ENCODE results near the gene AQP11.

DNA sequence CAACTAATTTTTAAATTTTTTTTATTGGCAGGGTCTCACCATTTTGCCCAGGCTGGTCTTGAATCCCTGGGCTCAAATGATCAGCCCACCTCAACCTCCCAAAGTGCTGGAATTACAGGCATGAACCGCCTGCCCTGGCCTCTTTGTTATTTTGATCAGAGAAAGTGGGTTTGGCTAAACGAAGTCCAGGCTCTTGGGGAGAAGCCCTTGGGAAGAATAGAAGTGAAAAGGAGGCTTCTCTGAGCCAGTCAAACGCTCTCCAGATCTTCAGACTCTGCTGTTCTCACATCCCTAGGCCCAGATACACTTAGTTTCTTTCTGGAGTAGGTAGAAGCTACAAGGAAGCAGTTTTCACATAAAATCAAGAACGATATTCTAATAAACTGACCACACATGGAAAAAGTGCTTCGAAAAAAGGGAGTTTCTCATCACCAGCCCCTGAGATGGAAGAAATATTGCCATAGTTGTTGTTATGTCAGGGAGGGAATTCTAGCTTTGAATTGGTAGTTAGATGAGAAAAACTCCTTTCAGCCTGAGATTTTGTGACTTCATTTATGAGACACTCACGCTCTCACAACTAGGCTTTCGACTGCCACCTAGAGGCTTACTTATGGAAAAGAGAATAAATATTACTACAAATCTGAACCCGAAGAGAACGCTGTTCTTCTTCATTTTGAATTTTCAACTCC, 41.7 kb upstream of the AQP11 start:
- TF ChIP-seq, protein P1, sequence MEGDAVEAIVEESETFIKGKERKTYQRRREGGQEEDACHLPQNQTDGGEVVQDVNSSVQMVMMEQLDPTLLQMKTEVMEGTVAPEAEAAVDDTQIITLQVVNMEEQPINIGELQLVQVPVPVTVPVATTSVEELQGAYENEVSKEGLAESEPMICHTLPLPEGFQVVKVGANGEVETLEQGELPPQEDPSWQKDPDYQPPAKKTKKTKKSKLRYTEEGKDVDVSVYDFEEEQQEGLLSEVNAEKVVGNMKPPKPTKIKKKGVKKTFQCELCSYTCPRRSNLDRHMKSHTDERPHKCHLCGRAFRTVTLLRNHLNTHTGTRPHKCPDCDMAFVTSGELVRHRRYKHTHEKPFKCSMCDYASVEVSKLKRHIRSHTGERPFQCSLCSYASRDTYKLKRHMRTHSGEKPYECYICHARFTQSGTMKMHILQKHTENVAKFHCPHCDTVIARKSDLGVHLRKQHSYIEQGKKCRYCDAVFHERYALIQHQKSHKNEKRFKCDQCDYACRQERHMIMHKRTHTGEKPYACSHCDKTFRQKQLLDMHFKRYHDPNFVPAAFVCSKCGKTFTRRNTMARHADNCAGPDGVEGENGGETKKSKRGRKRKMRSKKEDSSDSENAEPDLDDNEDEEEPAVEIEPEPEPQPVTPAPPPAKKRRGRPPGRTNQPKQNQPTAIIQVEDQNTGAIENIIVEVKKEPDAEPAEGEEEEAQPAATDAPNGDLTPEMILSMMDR (IDR thresholded peaks at IDR 0.05), result peak; percentile 77
- TF ChIP-seq JUND (IDR thresholded peaks at IDR 0.05), result no peak
- TF ChIP-seq, protein P2, sequence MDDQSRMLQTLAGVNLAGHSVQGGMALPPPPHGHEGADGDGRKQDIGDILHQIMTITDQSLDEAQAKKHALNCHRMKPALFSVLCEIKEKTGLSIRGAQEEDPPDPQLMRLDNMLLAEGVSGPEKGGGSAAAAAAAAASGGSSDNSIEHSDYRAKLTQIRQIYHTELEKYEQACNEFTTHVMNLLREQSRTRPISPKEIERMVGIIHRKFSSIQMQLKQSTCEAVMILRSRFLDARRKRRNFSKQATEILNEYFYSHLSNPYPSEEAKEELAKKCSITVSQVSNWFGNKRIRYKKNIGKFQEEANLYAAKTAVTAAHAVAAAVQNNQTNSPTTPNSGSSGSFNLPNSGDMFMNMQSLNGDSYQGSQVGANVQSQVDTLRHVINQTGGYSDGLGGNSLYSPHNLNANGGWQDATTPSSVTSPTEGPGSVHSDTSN (IDR thresholded peaks at IDR 0.05), result no peak
- no peak for TF ChIP-seq NFIC (IDR thresholded peaks at IDR 0.05; ENCODE audit: borderline replicate concordance)
- TF ChIP-seq RXRA (IDR thresholded peaks at IDR 0.05; ENCODE audit: borderline replicate concordance, low read depth), result no peak
- TF ChIP-seq USF1 (IDR thresholded peaks at IDR 0.05; ENCODE audit: borderline replicate concordance, low read depth), result no peak
- no peak for TF ChIP-seq FOXM1 (IDR thresholded peaks at IDR 0.05; ENCODE audit: low read depth)
- peak; percentile 69 for TF ChIP-seq SMC3 (IDR thresholded peaks at IDR 0.05; ENCODE audit: low read depth, low read length)
- TF ChIP-seq TEAD4 (IDR thresholded peaks at IDR 0.05; ENCODE audit: borderline replicate concordance, insufficient read depth), result no peak
- no peak for TF ChIP-seq MAX (IDR thresholded peaks at IDR 0.05; ENCODE audit: low read depth)
- TF ChIP-seq RAD21 (IDR thresholded peaks at IDR 0.05; ENCODE audit: low read length), result peak; percentile 91
- no peak for TF ChIP-seq MXI1 (IDR thresholded peaks at IDR 0.05; ENCODE audit: low read depth, low read length)
- no peak for TF ChIP-seq POLR2AphosphoS5 (IDR thresholded peaks at IDR 0.05; ENCODE audit: low read depth, low read length)
- no peak for TF ChIP-seq EP300 (IDR thresholded peaks at IDR 0.05; ENCODE audit: borderline replicate concordance in 1 of 2, low read depth in 1 of 2, low read length in 1 of 2)
